ENCODE results near the gene GNAZ.

DNA sequence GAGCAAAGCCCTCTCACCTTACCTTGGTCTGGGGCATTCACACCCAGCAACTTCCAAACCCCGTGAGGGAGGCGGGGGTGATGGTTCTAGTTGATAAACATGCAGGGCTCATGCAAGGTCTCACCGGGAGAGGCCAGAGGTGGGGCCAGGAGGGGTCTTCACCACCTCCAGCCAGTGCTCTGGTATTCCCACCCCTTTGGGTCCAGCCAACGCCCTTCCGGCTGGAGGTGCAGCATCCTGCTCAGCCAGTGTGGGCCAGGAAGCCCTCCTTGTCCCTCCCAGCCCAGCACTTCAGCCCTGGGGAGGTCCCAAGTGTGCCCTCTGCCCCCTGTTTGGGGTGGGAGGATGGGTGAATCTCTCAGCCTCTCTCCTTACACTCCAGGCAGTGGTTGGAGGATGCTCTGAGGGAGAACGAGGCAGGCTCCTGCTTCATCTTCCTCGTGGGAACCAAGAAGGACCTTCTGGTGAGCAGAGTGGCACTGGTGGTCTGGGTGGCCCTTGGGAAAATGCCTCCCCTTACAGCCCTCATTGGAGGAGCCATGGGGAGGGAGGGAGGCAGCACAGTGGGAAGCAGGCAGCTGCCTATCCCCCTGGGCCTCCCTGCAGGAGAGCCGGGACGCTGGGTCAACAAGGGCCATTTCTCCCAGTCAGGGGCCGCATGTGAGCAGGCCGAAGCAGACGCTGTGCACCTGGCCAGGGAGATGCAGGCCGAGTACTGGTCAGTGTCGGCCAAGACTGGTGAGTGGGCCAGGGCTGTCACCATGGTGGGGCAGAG, 88.4 kb downstream of the GNAZ start:
- TF ChIP-seq EP300 (IDR thresholded peaks at IDR 0.05; ENCODE audit: borderline replicate concordance) (no peak), ZBTB7A (IDR thresholded peaks at IDR 0.05; ENCODE audit: low read depth) (no peak), TAF1 (IDR thresholded peaks at IDR 0.05; ENCODE audit: low read depth) (no peak), EGR1 (IDR thresholded peaks at IDR 0.05) (no peak), CREB1 (IDR thresholded peaks at IDR 0.05; ENCODE audit: low read depth) (no peak), TEAD4 (IDR thresholded peaks at IDR 0.05) (no peak), YY1 (IDR thresholded peaks at IDR 0.05; ENCODE audit: low read depth) (no peak), RAD21 (IDR thresholded peaks at IDR 0.05; ENCODE audit: low read depth) (no peak), CEBPB (IDR thresholded peaks at IDR 0.05) (no peak), TCF12 (IDR thresholded peaks at IDR 0.05; ENCODE audit: low read depth) (no peak), FOXM1 (IDR thresholded peaks at IDR 0.05; ENCODE audit: borderline replicate concordance, low read depth) (no peak)
- TF ChIP-seq, protein P1, sequence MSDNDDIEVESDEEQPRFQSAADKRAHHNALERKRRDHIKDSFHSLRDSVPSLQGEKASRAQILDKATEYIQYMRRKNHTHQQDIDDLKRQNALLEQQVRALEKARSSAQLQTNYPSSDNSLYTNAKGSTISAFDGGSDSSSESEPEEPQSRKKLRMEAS (IDR thresholded peaks at IDR 0.05) = no peak
- TF ChIP-seq, protein P2, sequence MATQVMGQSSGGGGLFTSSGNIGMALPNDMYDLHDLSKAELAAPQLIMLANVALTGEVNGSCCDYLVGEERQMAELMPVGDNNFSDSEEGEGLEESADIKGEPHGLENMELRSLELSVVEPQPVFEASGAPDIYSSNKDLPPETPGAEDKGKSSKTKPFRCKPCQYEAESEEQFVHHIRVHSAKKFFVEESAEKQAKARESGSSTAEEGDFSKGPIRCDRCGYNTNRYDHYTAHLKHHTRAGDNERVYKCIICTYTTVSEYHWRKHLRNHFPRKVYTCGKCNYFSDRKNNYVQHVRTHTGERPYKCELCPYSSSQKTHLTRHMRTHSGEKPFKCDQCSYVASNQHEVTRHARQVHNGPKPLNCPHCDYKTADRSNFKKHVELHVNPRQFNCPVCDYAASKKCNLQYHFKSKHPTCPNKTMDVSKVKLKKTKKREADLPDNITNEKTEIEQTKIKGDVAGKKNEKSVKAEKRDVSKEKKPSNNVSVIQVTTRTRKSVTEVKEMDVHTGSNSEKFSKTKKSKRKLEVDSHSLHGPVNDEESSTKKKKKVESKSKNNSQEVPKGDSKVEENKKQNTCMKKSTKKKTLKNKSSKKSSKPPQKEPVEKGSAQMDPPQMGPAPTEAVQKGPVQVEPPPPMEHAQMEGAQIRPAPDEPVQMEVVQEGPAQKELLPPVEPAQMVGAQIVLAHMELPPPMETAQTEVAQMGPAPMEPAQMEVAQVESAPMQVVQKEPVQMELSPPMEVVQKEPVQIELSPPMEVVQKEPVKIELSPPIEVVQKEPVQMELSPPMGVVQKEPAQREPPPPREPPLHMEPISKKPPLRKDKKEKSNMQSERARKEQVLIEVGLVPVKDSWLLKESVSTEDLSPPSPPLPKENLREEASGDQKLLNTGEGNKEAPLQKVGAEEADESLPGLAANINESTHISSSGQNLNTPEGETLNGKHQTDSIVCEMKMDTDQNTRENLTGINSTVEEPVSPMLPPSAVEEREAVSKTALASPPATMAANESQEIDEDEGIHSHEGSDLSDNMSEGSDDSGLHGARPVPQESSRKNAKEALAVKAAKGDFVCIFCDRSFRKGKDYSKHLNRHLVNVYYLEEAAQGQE (IDR thresholded peaks at IDR 0.05; ENCODE audit: low read depth) = no peak

Measured in Ishikawa (cell line).